PC-9 (cell line): ENCODE measurements around the gene EYS.

Experiments
- EZH2 ChIP-seq: fragments of 200-600 bp; sonication (generic); IDR thresholded peaks from 2 replicates; pipeline ENCODE4 v1.8.0; 2017; ENCODE audit warnings: antibody characterized with exemption, low read depth
- TF ChIP-seq, protein P1 (sequence below): fragments of 200-600 bp; sonication (generic); conservative IDR thresholded peaks from 2 replicates; pipeline ENCODE4 v1.6.1; 2017; ENCODE audit warnings: mixed run types, antibody characterized with exemption, mild to moderate bottlenecking, moderate library complexity

GRCh38 chr6:64224819-64225218 is 1482.2 kb downstream of the EYS start:
- TF ChIP-seq, protein P1, sequence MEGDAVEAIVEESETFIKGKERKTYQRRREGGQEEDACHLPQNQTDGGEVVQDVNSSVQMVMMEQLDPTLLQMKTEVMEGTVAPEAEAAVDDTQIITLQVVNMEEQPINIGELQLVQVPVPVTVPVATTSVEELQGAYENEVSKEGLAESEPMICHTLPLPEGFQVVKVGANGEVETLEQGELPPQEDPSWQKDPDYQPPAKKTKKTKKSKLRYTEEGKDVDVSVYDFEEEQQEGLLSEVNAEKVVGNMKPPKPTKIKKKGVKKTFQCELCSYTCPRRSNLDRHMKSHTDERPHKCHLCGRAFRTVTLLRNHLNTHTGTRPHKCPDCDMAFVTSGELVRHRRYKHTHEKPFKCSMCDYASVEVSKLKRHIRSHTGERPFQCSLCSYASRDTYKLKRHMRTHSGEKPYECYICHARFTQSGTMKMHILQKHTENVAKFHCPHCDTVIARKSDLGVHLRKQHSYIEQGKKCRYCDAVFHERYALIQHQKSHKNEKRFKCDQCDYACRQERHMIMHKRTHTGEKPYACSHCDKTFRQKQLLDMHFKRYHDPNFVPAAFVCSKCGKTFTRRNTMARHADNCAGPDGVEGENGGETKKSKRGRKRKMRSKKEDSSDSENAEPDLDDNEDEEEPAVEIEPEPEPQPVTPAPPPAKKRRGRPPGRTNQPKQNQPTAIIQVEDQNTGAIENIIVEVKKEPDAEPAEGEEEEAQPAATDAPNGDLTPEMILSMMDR = no peak
- no peak for TF ChIP-seq EZH2
